H1 (cell line): ENCODE data around the gene VPS41. TPM values are rescaled to one million over a fixed set of nuclear protein-coding genes. Genes with fewer than 3 reads are reported as not detected.

Experiments used
- CTCF ChIA-PET: fragments of 300-600 bp; sonication (Branson Sonifier 250); formaldehyde crosslinking; loops from one replicate; lab custom pipeline; 2021; ENCODE audit not compliant: partially characterized antibody; lab: Charles Lee
- POLR2A ChIA-PET: fragments of 300-600 bp; sonication (Branson Sonifier 250); formaldehyde crosslinking; loops from one replicate; lab custom pipeline; 2021; ENCODE audit warnings: inconsistent platforms; ENCODE audit not compliant: partially characterized antibody; lab: Charles Lee
- DNase-seq, 2 experiments: peaks; one replicate each; pipeline versions ENCODE4 v3.0.0 to v3.0.0-alpha.2; 2010 to 2022; ENCODE audit warnings: low spot score in 2 of 2, low read depth in 1 of 2, mixed read lengths in 1 of 2
- FAIRE-seq: peaks from 2 replicates; lab custom pipeline; 2011; peaks lifted over from hg19 to GRCh38; lab: Jason Lieb, UNC
- H2AFZ ChIP-seq: 2 replicates; pipeline ENCODE4 v1.8.1; 2012; ENCODE audit warnings: low read length, inconsistent platforms
- H2AK5ac ChIP-seq: 2 replicates; pipeline ENCODE4 v1.6.1; 2013; ENCODE audit warnings: low read depth, low read length
- H2BK120ac ChIP-seq: replicated peaks from 2 replicates; pipeline ENCODE3; 2013; ENCODE audit warnings: low read depth, low read length, inconsistent platforms
- H2BK12ac ChIP-seq: 2 replicates; pipeline ENCODE4 v1.6.1; 2013; ENCODE audit warnings: low read depth, low read length
- H2BK15ac ChIP-seq: 2 replicates; pipeline ENCODE4 v1.6.1; 2013; ENCODE audit warnings: low read length
- H2BK20ac ChIP-seq: 2 replicates; pipeline ENCODE4 v1.6.1; 2013; ENCODE audit warnings: low read length
- H2BK5ac ChIP-seq: 2 replicates; pipeline ENCODE4 v1.6.1; 2013; ENCODE audit warnings: low read depth, low read length
- H3K14ac ChIP-seq: 2 replicates; pipeline ENCODE4 v1.6.1; 2013; ENCODE audit warnings: inconsistent platforms; ENCODE audit not compliant: insufficient read length
- H3K18ac ChIP-seq: 2 replicates; pipeline ENCODE4 v1.6.1; 2013; ENCODE audit warnings: low read length; ENCODE audit errors: extremely low read depth
- H3K23ac ChIP-seq: 2 replicates; pipeline ENCODE4 v1.6.1; 2013; ENCODE audit warnings: inconsistent platforms; ENCODE audit not compliant: insufficient read length
- H3K23me2 ChIP-seq: 2 replicates; pipeline ENCODE4 v1.6.1; 2013; ENCODE audit warnings: low read depth, low read length
- H3K27ac ChIP-seq: 2 replicates; pipeline ENCODE4 v1.6.1; 2011; ENCODE audit warnings: low read depth, low read length, inconsistent platforms
- H3K27me3 ChIP-seq, 4 experiments: replicated peaks in 1 of 4; 1 replicate in 1 of 4; 2 replicates in 3 of 4; pipeline versions ENCODE4 v1.6.1 to v1.8.1; 2011 to 2013; ENCODE audit warnings: low read length in 3 of 4, mild to moderate bottlenecking in 3 of 4, inconsistent platforms in 2 of 4, mixed read lengths in 2 of 4, moderate library complexity in 1 of 4; ENCODE audit not compliant: control insufficient read depth in 3 of 4, insufficient read depth in 3 of 4; ENCODE audit errors: extremely low read depth in 1 of 4
- H3K36me3 ChIP-seq, 4 experiments: 2 replicates each; pipeline versions ENCODE4 v1.6.1 to v1.8.1; 2011 to 2013; ENCODE audit warnings: mild to moderate bottlenecking in 4 of 4, low read length in 3 of 4, moderate library complexity in 2 of 4, control low read depth in 1 of 4, inconsistent platforms in 1 of 4; ENCODE audit not compliant: insufficient read depth in 4 of 4, control insufficient read depth in 2 of 4
- H3K4ac ChIP-seq: replicated peaks from 2 replicates; pipeline ENCODE3; 2013; ENCODE audit warnings: low read length, low read depth, mixed read lengths, inconsistent platforms; ENCODE audit not compliant: insufficient read length
- H3K4me1 ChIP-seq, 4 experiments: replicated peaks in 1 of 4; 1 replicate in 1 of 4; 2 replicates in 3 of 4; pipeline versions ENCODE4 v1.6.1 to v1.8.1; 2011 to 2013; ENCODE audit warnings: low read length in 3 of 4, inconsistent platforms in 2 of 4, mixed read lengths in 1 of 4; ENCODE audit not compliant: insufficient read depth in 4 of 4, control insufficient read depth in 3 of 4
- H3K4me2 ChIP-seq, 2 experiments: 2 replicates each; pipeline versions ENCODE4 v1.6.1 to v1.8.1; 2011 to 2013; ENCODE audit warnings: low read depth in 2 of 2, low read length in 2 of 2, control low read depth in 1 of 2, inconsistent platforms in 1 of 2, mild to moderate bottlenecking in 1 of 2; ENCODE audit not compliant: insufficient read depth in 1 of 2
- H3K4me3 ChIP-seq, 4 experiments: fragments of 200-600, 300-600 bp in 1 of 4; sonication (generic), shearing (Covaris generic), sonication (Bioruptor Twin) in 1 of 4; 2 replicates each; pipeline versions ENCODE4 v1.5.1 to v1.8.1; 2011 to 2016; ENCODE audit warnings: low read length in 4 of 4, low read depth in 3 of 4, control low read depth in 2 of 4, inconsistent platforms in 2 of 4, mild to moderate bottlenecking in 2 of 4, mixed read lengths in 1 of 4, moderate library complexity in 1 of 4; ENCODE audit not compliant: insufficient read depth in 2 of 4; ENCODE audit errors: extremely low read depth in 1 of 4
- H3K56ac ChIP-seq: replicated peaks from 2 replicates; pipeline ENCODE3; 2013; ENCODE audit warnings: low read depth, mild to moderate bottlenecking, mixed read lengths, low read length, inconsistent platforms; ENCODE audit not compliant: insufficient read length
- H3K79me1 ChIP-seq: 2 replicates; pipeline ENCODE4 v1.6.1; 2013; ENCODE audit warnings: low read depth, low read length, control low read depth
- H3K79me2 ChIP-seq, 2 experiments: 2 replicates each; pipeline versions ENCODE4 v1.6.1 to v1.8.1; 2012 to 2013; ENCODE audit warnings: low read length in 2 of 2, mild to moderate bottlenecking in 2 of 2, inconsistent platforms in 1 of 2; ENCODE audit not compliant: insufficient read depth in 2 of 2, control insufficient read depth in 1 of 2
- H3K9ac ChIP-seq, 4 experiments: replicated peaks in 1 of 4; 1 replicate in 1 of 4; 2 replicates in 3 of 4; pipeline versions ENCODE4 v1.6.1 to v1.8.1; 2011 to 2013; ENCODE audit warnings: low read depth in 3 of 4, low read length in 3 of 4, control low read depth in 2 of 4, mild to moderate bottlenecking in 2 of 4, moderate library complexity in 2 of 4, inconsistent platforms in 1 of 4; ENCODE audit errors: extremely low read depth in 1 of 4
- H3K9me3 ChIP-seq, 2 experiments: 2 replicates each; pipeline versions ENCODE4 v1.6.1 to v1.8.1; 2012 to 2013; ENCODE audit warnings: mild to moderate bottlenecking in 2 of 2, moderate library complexity in 2 of 2, control low read depth in 1 of 2, inconsistent platforms in 1 of 2, low read depth in 1 of 2, low read length in 1 of 2, mixed read lengths in 1 of 2; ENCODE audit not compliant: insufficient read depth in 2 of 2
- H4K20me1 ChIP-seq, 2 experiments: replicated peaks in 1 of 2; 2 replicates each; pipeline versions ENCODE3 to v1.8.1; 2011 to 2013; ENCODE audit warnings: inconsistent platforms in 2 of 2, low read length in 2 of 2, mild to moderate bottlenecking in 1 of 2; ENCODE audit not compliant: insufficient read depth in 2 of 2, control insufficient read depth in 1 of 2
- H4K5ac ChIP-seq: 2 replicates; pipeline ENCODE4 v1.6.1; 2013; ENCODE audit warnings: low read length, low read depth, mixed read lengths, inconsistent platforms; ENCODE audit not compliant: insufficient read length
- H4K8ac ChIP-seq: 2 replicates; pipeline ENCODE4 v1.8.0; 2013; ENCODE audit warnings: mild to moderate bottlenecking, moderate library complexity, low read length, inconsistent platforms; ENCODE audit not compliant: insufficient read depth; ENCODE audit errors: extremely low read depth
- H4K91ac ChIP-seq: replicated peaks from 2 replicates; pipeline ENCODE3; 2013; ENCODE audit warnings: low read length, mixed read lengths, inconsistent platforms; ENCODE audit not compliant: insufficient read length
- CBX5 ChIP-seq: fragments of 300-800, 300-1000 bp; sonication (generic); IDR thresholded peaks from 2 replicates; pipeline ENCODE4 v1.7.1; 2016; ENCODE audit warnings: antibody characterized with exemption, low read length, low read depth
- CBX8 ChIP-seq: fragments of 300-800, 300-1000 bp; sonication (generic); IDR thresholded peaks from 2 replicates; pipeline ENCODE4 v1.7.1; 2016; ENCODE audit warnings: low read depth, low read length, borderline replicate concordance
- CTBP2 ChIP-seq: IDR thresholded peaks from 2 replicates; pipeline ENCODE4 v1.7.0; 2011; ENCODE audit warnings: borderline replicate concordance, mild to moderate bottlenecking, moderate library complexity, mixed read lengths, low read length; ENCODE audit not compliant: insufficient read depth, insufficient read length
- CTCF ChIP-seq, 3 experiments: IDR thresholded peaks; 1 replicate in 2 of 3; 2 replicates in 1 of 3; pipeline versions ENCODE4 v1.5.1 to v1.6.1; 2011; ENCODE audit warnings: low read length in 3 of 3, mild to moderate bottlenecking in 3 of 3, inconsistent platforms in 2 of 3, low read depth in 1 of 3, moderate library complexity in 1 of 3; ENCODE audit not compliant: insufficient read depth in 1 of 3; ENCODE audit errors: control extremely low read depth in 1 of 3
- E2F6 ChIP-seq: IDR thresholded peaks from 2 replicates; pipeline ENCODE4 v1.6.1; 2012; ENCODE audit warnings: inconsistent platforms
- GTF2F1 ChIP-seq: IDR thresholded peaks from 2 replicates; pipeline ENCODE4 v1.6.1; 2012; ENCODE audit warnings: low read depth, low read length, improper control_type of control experiment, borderline replicate concordance
- POU5F1 ChIP-seq: IDR thresholded peaks from 2 replicates; pipeline ENCODE4 v1.6.1; 2011; ENCODE audit warnings: low read depth, mild to moderate bottlenecking, low read length, moderate library complexity
- SP2 ChIP-seq: IDR thresholded peaks from 2 replicates; pipeline ENCODE4 v1.6.1; 2012; ENCODE audit warnings: mild to moderate bottlenecking, low read length, inconsistent platforms
- SUZ12 ChIP-seq: fragments of 200-600 bp; sonication (generic); IDR thresholded peaks from 2 replicates; pipeline ENCODE4 v1.6.1; 2012; ENCODE audit warnings: mild to moderate bottlenecking, inconsistent platforms, low read length, moderate library complexity, mixed read lengths
- USF2 ChIP-seq: IDR thresholded peaks from 2 replicates; pipeline ENCODE4 v1.6.1; 2011; ENCODE audit warnings: low read length, improper control_type of control experiment
- WGBS, 2 experiments: shearing (Covaris generic) in 1 of 2; methylation state at CpG; one replicate each; pipeline versions ENCODE4 v1.1.6 to v1.1.7; 2013 to 2015; ENCODE audit warnings: low lambda C conversion rate in 2 of 2, mixed read lengths in 2 of 2, inconsistent platforms in 1 of 2, low coverage in 1 of 2, missing lambda C conversion rate in 1 of 2; ENCODE audit not compliant: insufficient replicate concordance in 2 of 2, insufficient coverage in 1 of 2, insufficient read length in 1 of 2; ENCODE audit errors: extremely low coverage in 1 of 2, missing lambda C conversion rate in 1 of 2; 5-methylcytosine and 5-hydroxymethylcytosine counted together
- polyA plus RNA-seq, 7 experiments: library from polyadenylated mRNA; depleted of rRNA in 3 of 7; stranded (reverse) in 5 of 7; unstranded in 2 of 7; fragments of >200 nt in 5 of 7; fragments of 200-250 nt in 2 of 7; gene quantifications; 1 replicate in 5 of 7; 2 replicates in 1 of 7; 4 replicates in 1 of 7; pipeline versions ENCODE4 v1.2.1 to v1.2.3, GENCODE V29; 2011 to 2013; ENCODE audit warnings: missing spikeins in 2 of 7, mixed read lengths in 2 of 7
- total RNA-seq: library from RNA; stranded (reverse); fragmentation: NEBNext Ultra II Directional; extraction: Animal tissue kit (Norgen Biotek cat#: 25700); gene quantifications from 2 replicates; pipeline ENCODE4 v1.2.1, GENCODE V29; 2021

VPS41 gene
- total and polyA plus RNA-seq, 2 of the 8 experiments (the other 6 are each of a cell fraction or from before 2014, with no cell fraction given), result 10.7 to 63.3 TPM

DNA sequence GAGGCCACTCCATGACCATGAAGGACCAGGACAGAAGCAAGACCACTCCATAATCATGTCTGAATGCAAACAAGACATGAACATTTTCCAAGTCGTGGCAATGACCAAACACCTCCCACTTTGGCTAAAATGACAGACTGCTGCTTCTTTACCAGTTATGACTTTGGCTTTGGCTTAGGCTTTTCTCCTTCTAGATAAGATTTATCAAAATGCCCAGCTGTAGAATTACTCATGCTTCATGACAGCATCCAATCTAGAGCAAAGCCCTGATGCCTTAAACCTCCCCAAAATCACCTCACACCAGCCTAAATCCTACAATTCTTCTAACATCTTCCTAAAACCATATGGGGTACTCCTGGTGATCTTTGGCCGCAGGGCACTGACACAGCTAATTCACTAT, 102.1 kb downstream of the VPS41 start:
- Histone ChIP-seq H3K23me2 (no peaks in the 10 kb centered on the region), H2BK5ac (no peak overlapping the region), H3K27ac (no peak overlapping the region), H3K36me3 (no peaks in the 10 kb centered on the region; a peak in 1 of 8 replicates), H2BK12ac (no peak overlapping the region), H3K79me1 (no peaks in the 10 kb centered on the region), H2AFZ (no peak overlapping the region), H2AK5ac (no peak overlapping the region), H3K27me3 (no peaks in the 10 kb centered on the region), H2BK20ac (no peak overlapping the region), H3K18ac (no peak overlapping the region), H2BK15ac (no peak overlapping the region), H3K79me2 (no peaks in the 10 kb centered on the region), H4K5ac (no peak overlapping the region), H4K91ac (no peak overlapping the region), H3K9me3 (no peaks in the 10 kb centered on the region), H3K4ac (no peak overlapping the region), H4K8ac (no peak overlapping the region), H4K20me1 (no peaks in the 10 kb centered on the region), H3K23ac (no peak overlapping the region), H3K4me3 (no peak overlapping the region), H3K9ac (no peak overlapping the region), H3K56ac (no peak overlapping the region), H2BK120ac (no peak overlapping the region), H3K4me2 (no peak overlapping the region), H3K4me1 (no peaks in the 10 kb centered on the region), H3K14ac (no peak overlapping the region)
- ChIA-PET POLR2A (no interaction called here), CTCF (interaction anchor here (1.1 kb wide), 1 partner anchor 10 kb away, joined by 6 read pairs; no protein-coding TSS in a partner anchor)
- no peak for FAIRE-seq
- 97% methylated on average over 2 of the region's 2 CpGs; no CpG with 5 or more reads in 1 of the 2 experiments for WGBS, 2 experiments
- no peak for DNase-seq
- TF ChIP-seq SP2, result no peak
- TF ChIP-seq USF2, result no peak
- no peak for TF ChIP-seq CTBP2
- no peak for TF ChIP-seq GTF2F1
- no peak for TF ChIP-seq E2F6
- TF ChIP-seq CBX5, result no peak
- TF ChIP-seq SUZ12, result no peak
- no peak for TF ChIP-seq POU5F1
- no peak for TF ChIP-seq CTCF (IDR thresholded peaks at IDR 0.05; ENCODE audit: control extremely low read depth in 1 of 3, insufficient read depth in 1 of 3, low read depth in 1 of 3, low read length in 3 of 3)
- TF ChIP-seq CBX8, result no peak
